ENCODE measurements around the gene SRGAP3.

Gene SRGAP3

DNA sequence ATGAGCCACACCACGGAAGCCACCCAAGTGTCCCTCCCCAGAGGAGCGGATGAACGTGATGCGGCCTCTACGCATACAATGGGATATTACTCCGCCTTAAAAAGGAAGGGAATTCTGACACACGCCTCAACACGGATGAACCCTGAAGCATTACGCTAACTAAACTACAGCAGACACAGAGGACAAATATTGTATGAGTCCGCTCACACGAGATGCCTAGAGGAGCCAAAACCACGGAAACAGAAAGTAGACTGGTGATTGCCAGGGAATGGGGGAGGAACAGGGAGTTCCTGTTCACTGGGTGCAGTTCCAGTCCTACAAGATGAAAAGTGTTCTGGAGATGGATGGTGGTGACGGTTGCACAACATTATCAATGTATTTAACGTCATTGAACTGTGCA, 32.7 kb downstream of the SRGAP3 start:
- H3K27me3 ChIP-seq (ENCODE audit: insufficient read depth, low read depth): no peaks in the 10 kb centered on the region
- H3K4me1 ChIP-seq (ENCODE audit: low read depth, poor library complexity, severe bottlenecking): no peaks in the 10 kb centered on the region
- no peak overlapping the region for H3K27ac ChIP-seq
- no peak overlapping the region for H2AFZ ChIP-seq (ENCODE audit: low read depth)
- H4K20me1 ChIP-seq (ENCODE audit: insufficient read depth): no peaks in the 10 kb centered on the region
- no peak overlapping the region for H3K9ac ChIP-seq
- TF ChIP-seq, protein P1, sequence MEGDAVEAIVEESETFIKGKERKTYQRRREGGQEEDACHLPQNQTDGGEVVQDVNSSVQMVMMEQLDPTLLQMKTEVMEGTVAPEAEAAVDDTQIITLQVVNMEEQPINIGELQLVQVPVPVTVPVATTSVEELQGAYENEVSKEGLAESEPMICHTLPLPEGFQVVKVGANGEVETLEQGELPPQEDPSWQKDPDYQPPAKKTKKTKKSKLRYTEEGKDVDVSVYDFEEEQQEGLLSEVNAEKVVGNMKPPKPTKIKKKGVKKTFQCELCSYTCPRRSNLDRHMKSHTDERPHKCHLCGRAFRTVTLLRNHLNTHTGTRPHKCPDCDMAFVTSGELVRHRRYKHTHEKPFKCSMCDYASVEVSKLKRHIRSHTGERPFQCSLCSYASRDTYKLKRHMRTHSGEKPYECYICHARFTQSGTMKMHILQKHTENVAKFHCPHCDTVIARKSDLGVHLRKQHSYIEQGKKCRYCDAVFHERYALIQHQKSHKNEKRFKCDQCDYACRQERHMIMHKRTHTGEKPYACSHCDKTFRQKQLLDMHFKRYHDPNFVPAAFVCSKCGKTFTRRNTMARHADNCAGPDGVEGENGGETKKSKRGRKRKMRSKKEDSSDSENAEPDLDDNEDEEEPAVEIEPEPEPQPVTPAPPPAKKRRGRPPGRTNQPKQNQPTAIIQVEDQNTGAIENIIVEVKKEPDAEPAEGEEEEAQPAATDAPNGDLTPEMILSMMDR (conservative IDR thresholded peaks at IDR 0.05; ENCODE audit: low read depth, low read length): no peak
- no peak overlapping the region for H3K4me2 ChIP-seq
- H3K79me2 ChIP-seq (ENCODE audit: insufficient read depth, low read depth): no peaks in the 10 kb centered on the region
- no peaks in the 10 kb centered on the region for H3K36me3 ChIP-seq (ENCODE audit: insufficient read depth)
- no peak overlapping the region for H3K4me3 ChIP-seq (IDR thresholded peaks at IDR 0.05; ENCODE audit: insufficient read depth, low read depth, low read length)

DNA sequence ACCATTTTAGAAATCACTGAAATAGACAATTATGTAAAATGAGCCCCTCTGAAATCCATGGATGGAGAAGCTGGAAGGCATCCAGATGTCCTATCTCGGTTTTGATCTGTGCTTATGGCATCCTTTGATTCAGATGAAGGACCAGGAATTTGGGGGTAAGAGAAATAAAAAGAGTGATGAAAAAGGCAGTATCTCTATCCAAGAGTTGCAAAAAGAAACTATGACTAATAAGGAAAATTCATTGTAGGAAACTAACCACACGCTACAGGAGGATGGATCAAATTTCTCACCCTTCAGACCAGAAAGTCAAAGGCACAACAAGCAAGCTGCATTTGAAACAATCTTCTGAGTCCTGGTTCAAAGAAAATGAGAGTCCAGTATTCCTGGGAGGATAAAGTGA, 34.8 kb downstream of the SRGAP3 start:
- no peak overlapping the region for H3K4me3 ChIP-seq (IDR thresholded peaks at IDR 0.05; ENCODE audit: insufficient read depth, low read depth, low read length)

DNA sequence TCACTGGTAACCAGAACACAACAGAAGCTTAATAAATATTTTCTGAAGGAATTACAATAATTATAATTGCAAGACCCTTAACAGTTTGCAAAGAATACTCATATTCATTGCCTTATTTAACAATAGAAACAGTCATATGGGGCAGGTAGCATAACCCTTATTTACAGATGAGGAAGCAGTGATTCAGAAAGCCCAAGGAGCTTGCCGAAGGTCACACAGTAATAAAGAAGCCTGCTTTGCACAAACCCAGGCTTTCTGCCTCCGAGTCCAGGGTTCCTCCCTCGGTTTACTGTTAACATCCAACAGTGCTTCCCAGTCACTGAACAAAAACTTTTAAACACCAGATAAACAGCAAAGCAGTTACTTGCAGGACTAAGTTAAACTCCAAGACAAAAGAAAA, 35.3 kb downstream of the SRGAP3 start:
- Histone ChIP-seq H3K36me3 (ENCODE audit: insufficient read depth) (no peaks in the 10 kb centered on the region), H2AFZ (ENCODE audit: low read depth) (no peak overlapping the region), H3K4me1 (ENCODE audit: low read depth, poor library complexity, severe bottlenecking) (no peaks in the 10 kb centered on the region), H3K27me3 (ENCODE audit: insufficient read depth, low read depth) (no peaks in the 10 kb centered on the region), H4K20me1 (ENCODE audit: insufficient read depth) (no peaks in the 10 kb centered on the region), H3K79me2 (ENCODE audit: insufficient read depth, low read depth) (no peaks in the 10 kb centered on the region), H3K9ac (no peak overlapping the region), H3K4me2 (no peak overlapping the region), H3K4me3 (IDR thresholded peaks at IDR 0.05; ENCODE audit: insufficient read depth, low read depth, low read length) (no peak overlapping the region), H3K27ac (no peak overlapping the region)
- TF ChIP-seq, protein P1 (conservative IDR thresholded peaks at IDR 0.05; ENCODE audit: low read depth, low read length): no peak

More for the DNA sequence above, 34.8 kb downstream of the SRGAP3 start:
- Histone ChIP-seq H3K9ac (no peak overlapping the region), H4K20me1 (ENCODE audit: insufficient read depth) (no peaks in the 10 kb centered on the region), H3K27me3 (ENCODE audit: insufficient read depth, low read depth) (no peaks in the 10 kb centered on the region), H3K36me3 (ENCODE audit: insufficient read depth) (no peaks in the 10 kb centered on the region), H3K4me2 (no peak overlapping the region), H3K4me1 (ENCODE audit: low read depth, poor library complexity, severe bottlenecking) (no peaks in the 10 kb centered on the region), H2AFZ (ENCODE audit: low read depth) (no peak overlapping the region), H3K79me2 (ENCODE audit: insufficient read depth, low read depth) (no peaks in the 10 kb centered on the region), H3K27ac (no peak overlapping the region)
- TF ChIP-seq, protein P1 (conservative IDR thresholded peaks at IDR 0.05; ENCODE audit: low read depth, low read length): no peak

GRCh38 chr3:9213019-9213634, 36.3 kb downstream of the SRGAP3 start:
- Histone ChIP-seq H4K20me1 (ENCODE audit: insufficient read depth) (no peaks in the 10 kb centered on the region), H3K36me3 (ENCODE audit: insufficient read depth) (no peaks in the 10 kb centered on the region), H3K4me3 (IDR thresholded peaks at IDR 0.05; ENCODE audit: insufficient read depth, low read depth, low read length) (no peak overlapping the region), H3K4me1 (ENCODE audit: low read depth, poor library complexity, severe bottlenecking) (no peaks in the 10 kb centered on the region), H3K4me2 (no peak overlapping the region), H2AFZ (ENCODE audit: low read depth) (no peak overlapping the region), H3K27ac (no peak overlapping the region), H3K9ac (no peak overlapping the region), H3K27me3 (ENCODE audit: insufficient read depth, low read depth) (no peaks in the 10 kb centered on the region), H3K79me2 (ENCODE audit: insufficient read depth, low read depth) (no peaks in the 10 kb centered on the region)
- TF ChIP-seq, protein P1 (conservative IDR thresholded peaks at IDR 0.05; ENCODE audit: low read depth, low read length): no peak

Data from KMS-11 (cell line).